Activated B cell treated with CpG ODN at 0.5 μM for 24 hours (primary cell): ENCODE measurements around the gene F11. TPM values are rescaled to one million over a fixed set of nuclear protein-coding genes. Genes with fewer than 3 reads are reported as not detected.

Experiments used
- ATAC-seq: fragments of 200-7000 bp; cut with Tn5 transposase; one replicate; pipeline ENCODE4 v1.10.0; 2021; ENCODE audit warnings: low read depth, mild to moderate bottlenecking, moderate library complexity
- CTCF ChIA-PET: fragments of 350-600 bp; sonication (Branson Sonifier 250); formaldehyde crosslinking; loops from one replicate; lab custom pipeline; 2021; ENCODE audit warnings: antibody characterized with exemption; lab: Charles Lee
- POLR2A ChIA-PET: fragments of 350-600 bp; sonication (Branson Sonifier 250); formaldehyde crosslinking; loops from one replicate; lab custom pipeline; 2021; ENCODE audit warnings: antibody characterized with exemption; lab: Charles Lee
- DNase-seq: peaks from one replicate; pipeline ENCODE4 v3.0.0; 2022
- H3K27ac Mint-ChIP-seq: one replicate; pipeline ENCODE4 v1.8.0; 2020; ENCODE audit warnings: mixed read lengths
- H3K27me3 Mint-ChIP-seq: one replicate; pipeline ENCODE4 v1.8.0; 2021; ENCODE audit warnings: mixed read lengths
- H3K36me3 Mint-ChIP-seq: one replicate; pipeline ENCODE4 v1.8.0; 2021; ENCODE audit warnings: low read depth, mixed read lengths
- H3K4me1 Mint-ChIP-seq: one replicate; pipeline ENCODE4 v1.8.0; 2021; ENCODE audit warnings: mixed read lengths
- H3K4me3 Mint-ChIP-seq: one replicate; pipeline ENCODE4 v1.8.0; 2020; ENCODE audit warnings: mild to moderate bottlenecking, mixed read lengths
- H3K9me3 Mint-ChIP-seq: one replicate; pipeline ENCODE4 v1.8.0; 2020; ENCODE audit warnings: mixed read lengths
- CTCF ChIP-seq: fragments of 200-600 bp; IDR thresholded peaks from one replicate; pipeline ENCODE4 v1.8.0; 2022; ENCODE audit warnings: antibody characterized with exemption, mild to moderate bottlenecking
- intact Hi-C: fragments of 100-400 bp; cut with micrococcal nuclease; formaldehyde crosslinking; loops from one replicate; pipeline ENCODE4 v1.15.1; 2024
- total RNA-seq: library from RNA; stranded (reverse); gene quantifications from 2 replicates; pipeline ENCODE4 v1.2.3, GENCODE V29; 2022

The F11 gene
- total RNA-seq, 1 donor from 2014 or later = not detected

- intact Hi-C loops = no loop called here
- POLR2A ChIA-PET = no interaction called here
Observed at GRCh38 chr4:186329372-186329771, 63.4 kb downstream of the F11 start.

GRCh38 chr4:186330368-186330767 is 64.4 kb downstream of the F11 start:
- H3K9me3 Mint-ChIP-seq = peaks cover 23% of the 10 kb centered on the region
- H3K27me3 Mint-ChIP-seq = no peaks in the 10 kb centered on the region
- H3K27ac Mint-ChIP-seq = no peak overlapping the region
- H3K4me3 Mint-ChIP-seq = no peak overlapping the region
- CTCF ChIA-PET = no interaction called here
- no peaks in the 10 kb centered on the region for H3K36me3 Mint-ChIP-seq
- intact Hi-C loops = no loop called here
- TF ChIP-seq CTCF = no peak
- ATAC-seq (no peak), DNase-seq (no peak)
- POLR2A ChIA-PET = no interaction called here
- H3K4me1 Mint-ChIP-seq = no peaks in the 10 kb centered on the region

More at GRCh38 chr4:186329372-186329771, 63.4 kb downstream of the F11 start:
- ATAC-seq = no peak
- CTCF ChIA-PET = no interaction called here
- no peak overlapping the region for H3K27ac Mint-ChIP-seq
- no peaks in the 10 kb centered on the region for H3K36me3 Mint-ChIP-seq
- H3K4me3 Mint-ChIP-seq = no peak overlapping the region
- TF ChIP-seq CTCF = no peak
- no peaks in the 10 kb centered on the region for H3K4me1 Mint-ChIP-seq
- peaks cover 19% of the 10 kb centered on the region for H3K9me3 Mint-ChIP-seq
- no peaks in the 10 kb centered on the region for H3K27me3 Mint-ChIP-seq
- no peak for DNase-seq

GRCh38 chr4:186335793-186336192 is 69.8 kb downstream of the F11 start:
- Mint-ChIP-seq H3K27me3 (no peaks in the 10 kb centered on the region), H3K27ac (no peak overlapping the region), H3K36me3 (no peaks in the 10 kb centered on the region), H3K9me3 (peaks cover 23% of the 10 kb centered on the region), H3K4me1 (no peaks in the 10 kb centered on the region), H3K4me3 (no peak overlapping the region)
- no peak for TF ChIP-seq CTCF
- ATAC-seq (no peak), DNase-seq (no peak)
- intact Hi-C loops = no loop called here
- POLR2A ChIA-PET = no interaction called here
- CTCF ChIA-PET = no interaction called here

Other genes with a start within 250 kb of the F11 start
- gene TLR3, start 197.0 kb upstream of the F11 start, total RNA-seq = not detected in 2 replicates
- gene FAM149A, start 161.5 kb upstream of the F11 start, total RNA-seq = not detected in 2 replicates
- 7.7 and 9.5 TPM in 2 replicates for gene CYP4V2, start 74.6 kb upstream of the F11 start, total RNA-seq
- 0.16 TPM in 1 of 2 replicates, not detected in the other for gene KLKB1, start 38.7 kb upstream of the F11 start, total RNA-seq